SU-DHL-6 (cell line): ENCODE data around the gene CHST5.

Experiments used
- CTCF ChIP-seq: fragments of 200-600 bp; sonication (generic); IDR thresholded peaks from one replicate; pipeline ENCODE4 v1.5.1; 2017; ENCODE audit warnings: antibody characterized with exemption, mild to moderate bottlenecking, low read length, moderate library complexity; ENCODE audit not compliant: insufficient read depth, poor library complexity, severe bottlenecking
- EZH2phosphoT487 ChIP-seq: fragments of 200-600 bp; sonication (generic), shearing (Covaris generic); conservative IDR thresholded peaks from 2 replicates; pipeline ENCODE4 v1.6.1; 2018; ENCODE audit warnings: mild to moderate bottlenecking, antibody characterized with exemption, low read length, moderate library complexity, mixed read lengths

GRCh38 chr16:75541236-75541635 is 5.3 kb upstream of the CHST5 start:
- TF ChIP-seq CTCF (no peak), EZH2phosphoT487 (no peak)
